ENCODE results near the gene MRPL37.

DNA sequence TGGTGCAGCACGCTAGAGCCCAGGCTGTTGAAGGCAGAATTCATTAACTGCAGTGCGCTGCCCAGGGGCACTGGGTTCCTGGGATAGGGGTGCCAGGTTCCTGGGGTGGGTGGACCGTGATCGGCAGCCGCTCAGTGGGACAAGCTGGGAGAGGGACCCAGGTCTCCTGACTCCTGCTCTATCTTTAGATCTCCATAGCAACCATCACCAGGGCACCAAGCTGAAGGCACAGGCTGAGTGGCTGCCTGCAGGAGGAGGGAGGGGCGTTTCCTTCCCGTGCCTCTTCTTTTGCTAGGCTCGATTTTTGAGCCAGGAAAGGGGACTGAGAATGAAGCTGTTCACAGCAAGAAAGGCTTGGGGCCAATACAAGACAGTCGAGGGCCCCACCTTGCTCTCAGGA is 26.3 kb upstream of the MRPL37 start:
- TF ChIP-seq TAF1 (IDR thresholded peaks at IDR 0.05; ENCODE audit: borderline replicate concordance, low read depth, low read length), result no peak
- TF ChIP-seq POLR2AphosphoS5 (IDR thresholded peaks at IDR 0.05; ENCODE audit: low read depth, low read length), result no peak
